IPS-NIHi11 (cell line): Measurements from ENCODE around the gene CASR.

Experiments used
- DNase-seq: peaks from one replicate; pipeline ENCODE4 v3.0.0; 2012; ENCODE audit warnings: mixed read lengths, low spot score

CASR gene

GRCh38 chr3:122306622-122306953 lies 123.1 kb downstream of the CASR start:
- no peak for DNase-seq

- no peak for DNase-seq
Observed at GRCh38 chr3:122307094-122307687, 123.7 kb downstream of the CASR start.

DNA sequence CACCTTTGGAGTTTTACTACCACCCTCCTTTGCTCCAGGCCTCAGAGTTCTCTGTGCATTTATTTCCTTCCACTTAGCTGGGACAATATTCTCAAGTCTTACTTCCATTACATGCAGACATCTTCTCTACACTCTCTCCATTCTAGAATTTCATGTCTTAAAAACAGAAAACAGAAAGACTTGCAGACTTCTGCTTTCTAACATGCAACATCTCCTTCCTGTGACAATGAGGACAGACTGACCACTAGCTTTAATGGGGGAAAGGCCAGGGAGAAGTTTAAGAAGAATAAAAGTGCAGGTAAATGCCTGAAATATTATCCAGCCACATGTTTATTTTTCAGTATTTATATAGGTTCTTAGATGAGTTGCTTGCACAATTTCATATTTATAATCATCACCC lies 124.5 kb downstream of the CASR start:
- DNase-seq: no peak

DNA sequence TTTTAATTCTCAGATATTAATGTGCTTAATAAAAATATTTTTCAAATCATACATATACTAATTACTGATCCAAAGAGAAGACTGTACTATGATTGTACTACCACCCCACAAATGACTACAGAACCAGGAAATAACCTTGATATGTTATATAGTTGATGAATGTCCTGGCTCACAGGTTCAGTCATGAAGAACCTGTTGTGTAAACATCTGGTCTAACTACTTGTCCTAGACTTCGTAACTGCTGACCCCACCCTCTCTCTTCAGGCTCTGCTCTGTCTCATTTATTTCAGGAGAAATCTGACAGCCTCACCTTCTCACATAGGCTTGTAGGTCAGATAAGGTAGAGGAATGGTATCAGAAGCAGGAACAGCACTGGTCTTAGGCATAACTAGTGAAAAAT lies 126.9 kb downstream of the CASR start:
- no peak for DNase-seq

DNA sequence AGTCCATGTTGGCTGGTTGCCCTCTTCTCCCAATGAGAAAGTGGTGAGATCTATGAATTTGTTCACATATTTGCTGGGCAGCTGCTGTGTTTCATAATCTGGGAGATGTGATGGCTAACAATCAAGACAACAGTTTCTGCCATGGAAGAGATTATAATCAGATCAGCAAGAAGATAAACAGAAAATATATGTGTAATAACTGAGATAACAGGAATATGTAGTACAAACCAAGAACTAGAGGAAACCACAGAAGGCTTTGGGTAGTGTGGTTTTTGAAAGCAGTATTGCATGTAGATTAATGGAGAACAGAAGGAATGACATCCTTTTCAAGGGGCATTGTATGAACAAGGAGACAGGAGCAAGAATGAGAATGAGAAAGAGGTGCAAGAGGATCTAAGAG lies 129.4 kb downstream of the CASR start:
- DNase-seq: no peak

DNA sequence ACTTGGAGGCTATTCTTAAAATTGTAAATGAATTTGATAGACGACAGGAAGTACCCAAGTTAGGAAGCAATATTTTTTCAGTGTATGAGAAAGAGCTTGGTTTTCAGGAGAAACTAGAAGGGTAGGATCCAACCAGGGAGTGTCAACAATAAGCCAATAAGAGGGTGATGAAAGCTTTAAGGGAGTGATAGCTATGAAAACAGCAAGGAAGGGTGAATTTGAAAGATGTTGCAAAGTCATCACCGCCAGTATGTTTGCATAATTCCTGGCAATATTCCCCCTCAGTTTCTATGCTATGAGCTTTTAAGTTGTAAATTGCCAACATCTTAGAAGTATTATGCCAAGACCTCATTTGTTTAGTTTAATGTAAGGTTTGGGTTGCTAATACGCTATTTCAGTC lies 129.8 kb downstream of the CASR start:
- no peak for DNase-seq

- no peak for DNase-seq
Observed at GRCh38 chr3:122314228-122314876, 130.9 kb downstream of the CASR start.

DNA sequence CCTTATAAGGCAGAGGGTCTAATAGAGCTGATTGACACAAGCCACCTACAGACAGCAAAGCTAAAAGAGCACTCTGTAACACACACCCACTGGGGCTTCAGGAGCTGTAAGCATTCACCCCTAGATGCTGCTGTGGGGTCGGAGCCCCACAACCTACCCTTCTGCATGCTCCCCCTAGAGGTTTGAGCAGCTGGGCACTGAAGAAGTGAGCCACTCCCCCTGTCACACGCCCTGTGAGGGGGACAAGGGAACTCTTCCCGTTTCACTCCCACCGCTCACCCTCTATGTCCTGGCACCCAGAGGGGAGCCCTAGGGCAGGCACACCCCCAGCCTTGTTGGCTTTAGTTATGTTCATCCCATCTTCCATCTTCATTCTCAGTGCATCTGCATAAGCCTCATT lies 132.2 kb downstream of the CASR start:
- no peak for DNase-seq

DNA sequence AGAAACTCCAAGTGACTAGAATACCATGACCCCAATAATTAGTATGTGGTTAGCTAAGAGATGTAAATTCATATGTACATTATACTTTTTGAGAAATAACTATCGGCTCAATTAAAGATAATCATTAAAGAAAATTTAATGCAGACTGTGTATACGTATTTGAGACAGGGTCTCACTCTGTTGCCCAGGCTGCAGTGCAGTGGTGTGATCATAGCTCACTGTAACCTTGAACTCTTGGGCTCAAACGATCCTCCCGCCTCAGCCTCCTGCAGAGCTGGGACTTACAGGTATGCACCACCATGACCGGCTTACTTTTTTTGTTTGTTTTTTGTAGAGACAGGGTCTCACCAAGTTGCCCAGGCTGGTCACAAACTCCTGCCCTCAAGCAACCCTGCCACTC lies 132.9 kb downstream of the CASR start:
- no peak for DNase-seq

DNA sequence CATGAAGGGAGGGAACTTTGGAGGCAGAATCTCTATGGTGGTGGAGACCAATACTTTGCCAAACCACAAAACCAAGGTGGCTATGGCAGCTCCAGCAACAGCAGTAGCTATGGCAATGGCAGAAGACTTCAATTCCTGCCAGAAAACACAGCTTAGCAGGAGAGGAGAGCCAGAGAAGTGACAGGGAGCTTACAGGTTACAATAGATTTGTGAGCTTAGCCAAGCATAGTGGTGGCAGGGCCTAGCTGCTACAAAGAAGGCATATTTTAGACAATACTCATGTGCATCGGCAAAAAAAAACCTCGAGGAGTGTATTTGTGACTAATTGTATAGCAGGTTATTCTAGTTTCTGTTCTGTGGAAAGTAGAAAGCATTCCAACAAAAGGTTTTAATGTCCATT lies 135.2 kb downstream of the CASR start:
- DNase-seq: no peak

GRCh38 chr3:122322095-122323075 lies 138.9 kb downstream of the CASR start:
- no peak for DNase-seq

- no peak for DNase-seq
Observed at GRCh38 chr3:122324871-122325323, 141.4 kb downstream of the CASR start, which contains the start of gene CSTA. Gene CSTA (plus strand): TSS chr3:122325248. CDS start chr3:122325293, 45 bp downstream.

DNA sequence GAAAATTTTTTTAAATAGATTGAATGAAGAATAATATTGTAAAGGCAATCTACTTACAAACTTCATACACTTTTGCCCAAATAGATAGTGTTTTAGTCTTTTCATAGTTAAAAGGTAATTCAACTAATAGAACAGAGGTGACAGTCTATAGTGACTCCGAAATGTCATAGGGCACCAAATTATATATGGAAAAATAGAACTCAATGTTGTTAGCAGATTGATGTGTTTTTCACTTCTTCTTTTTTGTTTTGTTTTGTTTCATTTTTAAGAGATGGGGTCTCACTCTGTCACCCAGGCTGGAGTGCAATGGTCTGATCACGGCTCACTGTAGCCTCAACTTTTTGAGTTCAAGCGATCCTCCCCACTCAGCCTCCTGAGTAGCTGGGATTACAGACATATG lies 142.3 kb downstream of the CASR start:
- no peak for DNase-seq

DNA sequence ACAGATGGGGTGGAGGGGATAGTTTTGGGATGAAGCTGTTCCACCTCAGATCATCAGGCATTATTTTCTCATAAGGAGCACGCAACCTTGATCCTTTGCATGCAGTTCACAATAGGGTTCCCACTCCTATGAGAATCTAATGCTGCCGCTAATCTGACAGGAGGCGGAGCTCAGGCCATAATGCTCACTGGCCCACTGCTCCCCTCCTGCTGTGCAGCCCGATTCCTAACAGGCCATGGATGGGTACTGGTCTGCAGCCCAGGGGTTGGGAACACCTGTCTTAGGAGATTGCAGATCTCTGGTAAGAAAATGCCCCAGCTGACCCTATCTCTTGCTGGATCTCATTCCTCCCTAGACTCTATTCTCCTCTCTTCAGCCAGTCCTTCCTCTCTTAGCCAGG lies 148.4 kb downstream of the CASR start:
- no peak for DNase-seq

- DNase-seq: no peak
Observed at GRCh38 chr3:122332551-122332950, 149.1 kb downstream of the CASR start.
